ENCODE data around the gene SLC25A13. TPM values are rescaled to one million over a fixed set of nuclear protein-coding genes. Genes with fewer than 3 reads are reported as not detected.

SLC25A13 gene
- total RNA-seq, 2 experiments from 2014 or later: 7.3 to 9.0 TPM

- Mint-ChIP-seq H3K4me3 (no peak overlapping the region), H3K9me3 (no peaks in the 10 kb centered on the region), H3K27me3 (no peaks in the 10 kb centered on the region), H3K4me1 (ENCODE audit: low read depth) (peaks cover 2% of the 10 kb centered on the region), H3K27ac (no peak overlapping the region), H3K36me3 (ENCODE audit: low read depth) (no peaks in the 10 kb centered on the region)
- TF ChIP-seq CTCF (IDR thresholded peaks at IDR 0.05): no peak
- ChIA-PET CTCF (no interaction called here), POLR2A (no interaction called here)
- DNase-seq (no peak), ATAC-seq (no peak)
- intact Hi-C loops (cut with micrococcal nuclease): no loop called here
These were observed 123.8 kb downstream of the SLC25A13 start for GRCh38 chr7:96198047-96198636.

GRCh38 chr7:96196676-96197075 is 125.2 kb downstream of the SLC25A13 start:
- TF ChIP-seq CTCF (IDR thresholded peaks at IDR 0.05): no peak
- no peak overlapping the region for H3K27ac Mint-ChIP-seq
- no peak overlapping the region for H3K4me3 Mint-ChIP-seq
- ATAC-seq (no peak), DNase-seq (no peak)
- intact Hi-C loops (cut with micrococcal nuclease): no loop called here
- CTCF ChIA-PET: no interaction called here
- H3K36me3 Mint-ChIP-seq (ENCODE audit: low read depth): no peaks in the 10 kb centered on the region
- POLR2A ChIA-PET: no interaction called here
- H3K4me1 Mint-ChIP-seq (ENCODE audit: low read depth): peaks cover 2% of the 10 kb centered on the region
- no peaks in the 10 kb centered on the region for H3K27me3 Mint-ChIP-seq
- no peaks in the 10 kb centered on the region for H3K9me3 Mint-ChIP-seq

- ChIA-PET CTCF (no interaction called here), POLR2A (no interaction called here)
- no peak overlapping the region for H3K27ac Mint-ChIP-seq
- no peak for DNase-seq
- no peak overlapping the region for H3K4me3 Mint-ChIP-seq
- intact Hi-C loops (cut with micrococcal nuclease): no loop called here
- H3K36me3 Mint-ChIP-seq (ENCODE audit: low read depth): peaks cover 12% of the 10 kb centered on the region
- no peaks in the 10 kb centered on the region for H3K27me3 Mint-ChIP-seq
- H3K4me1 Mint-ChIP-seq (ENCODE audit: low read depth): no peaks in the 10 kb centered on the region
- ATAC-seq: no peak
- no peaks in the 10 kb centered on the region for H3K9me3 Mint-ChIP-seq
- no peak for TF ChIP-seq CTCF (IDR thresholded peaks at IDR 0.05)
These were observed 132.6 kb downstream of the SLC25A13 start for GRCh38 chr7:96189129-96189820.

- intact Hi-C loops (cut with micrococcal nuclease): no loop called here
- Mint-ChIP-seq H3K4me1 (ENCODE audit: low read depth) (no peaks in the 10 kb centered on the region), H3K4me3 (no peak overlapping the region), H3K27ac (no peak overlapping the region), H3K9me3 (no peaks in the 10 kb centered on the region), H3K27me3 (no peaks in the 10 kb centered on the region), H3K36me3 (ENCODE audit: low read depth) (peaks cover 17% of the 10 kb centered on the region)
- POLR2A ChIA-PET: no interaction called here
- no peak for DNase-seq
- no peak for TF ChIP-seq CTCF (IDR thresholded peaks at IDR 0.05)
- CTCF ChIA-PET: no interaction called here
- no peak for ATAC-seq
These were observed 133.3 kb downstream of the SLC25A13 start for GRCh38 chr7:96188591-96188991.

- H3K36me3 Mint-ChIP-seq (ENCODE audit: low read depth): peaks cover 19% of the 10 kb centered on the region
- H3K4me1 Mint-ChIP-seq (ENCODE audit: low read depth): no peaks in the 10 kb centered on the region
- TF ChIP-seq CTCF (IDR thresholded peaks at IDR 0.05): no peak
- H3K4me3 Mint-ChIP-seq: no peak overlapping the region
- intact Hi-C loops (cut with micrococcal nuclease): no loop called here
- no peaks in the 10 kb centered on the region for H3K27me3 Mint-ChIP-seq
- DNase-seq: no peak
- H3K27ac Mint-ChIP-seq: no peak overlapping the region
- no peaks in the 10 kb centered on the region for H3K9me3 Mint-ChIP-seq
- POLR2A ChIA-PET: no interaction called here
- ATAC-seq: no peak
- CTCF ChIA-PET: no interaction called here
These were observed 133.7 kb downstream of the SLC25A13 start for GRCh38 chr7:96188174-96188581.

Data from activated CD8-positive, alpha-beta T cell treated with anti-CD3 and anti-CD28 coated beads for 36 hours (primary cell).